Measurements from ENCODE around the gene MAMDC2. TPM values are rescaled to one million over a fixed set of nuclear protein-coding genes. Genes with fewer than 3 reads are reported as not detected.
"Not testable (repeated sequence)": the region's sequence is repeated elsewhere in the genome, so short reads cannot be mapped to it uniquely, and the experiment has no call there.

The MAMDC2 gene
- total RNA-seq, 1 experiment from 2014 or later: 1.2 TPM

DNA sequence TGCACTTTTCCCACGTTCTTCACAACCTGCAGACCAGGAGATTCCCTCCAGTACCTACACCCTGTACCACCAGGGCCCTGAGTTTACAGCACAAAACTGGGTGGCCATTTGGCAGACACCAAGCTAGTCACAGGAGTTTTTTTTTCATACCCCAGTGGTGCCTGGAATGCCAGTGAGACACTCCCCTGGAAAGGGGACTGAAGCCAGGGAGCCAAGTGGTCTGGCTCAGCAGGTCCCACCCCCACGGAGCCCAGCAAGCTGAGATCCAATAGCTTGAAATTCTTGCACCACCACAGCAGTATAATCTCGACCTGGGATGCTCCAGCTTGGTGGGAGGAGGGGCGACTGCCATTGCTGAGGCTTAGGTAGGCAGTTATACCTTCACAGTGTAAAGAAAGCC is 188.8 kb downstream of the MAMDC2 start:
- ChIA-PET CTCF (no interaction called here), RAD21 (ENCODE audit: low non-redundant PET in 1 of 2, low total read pairs in 2 of 2, uncharacterized antibody in 2 of 2, unreplicated experiment in 2 of 2) (interaction anchor here in 1 of 2 experiments (1.0 kb wide), 1 partner anchor 370 kb away, joined by 4 read pairs; no protein-coding TSS in a partner anchor), POLR2A (no interaction called here)
- Histone ChIP-seq H3K4me1 (ENCODE audit: control insufficient read depth in 1 of 2, insufficient read depth in 2 of 2, low read length in 2 of 2) (no peaks in the 10 kb centered on the region), H2AFZ (ENCODE audit: low read depth, low read length, poor library complexity, severe bottlenecking) (no peak overlapping the region), H3K27ac (ENCODE audit: low read depth, low read length) (no peak overlapping the region), H3K9ac (ENCODE audit: low read length) (no peak overlapping the region), H4K20me1 (ENCODE audit: insufficient read depth) (no peaks in the 10 kb centered on the region), H3K27me3 (ENCODE audit: insufficient read depth, low read length) (no peaks in the 10 kb centered on the region), H3K4me3 (replicated peaks in 1 of 2; ENCODE audit: low read depth in 1 of 2, low read length in 2 of 2) (no peak overlapping the region), H3K9me2 (ENCODE audit: insufficient read depth) (no peaks in the 10 kb centered on the region), H3K4me2 (ENCODE audit: low read length) (no peak overlapping the region), H3K36me3 (ENCODE audit: control insufficient read depth in 1 of 2, insufficient read depth in 2 of 2, low read length in 2 of 2) (no peaks in the 10 kb centered on the region), H3K9me3 (ENCODE audit: control insufficient read depth in 1 of 2, insufficient read depth in 1 of 2, low read depth in 1 of 2, low read length in 2 of 2) (no peaks in the 10 kb centered on the region), H3K79me2 (ENCODE audit: insufficient read depth, low read length) (no peaks in the 10 kb centered on the region)
- BruUV-seq (replicated peaks): no TSS peak
- DNase-seq (ENCODE audit: low read depth, low spot score): no peak
- intact Hi-C loops (cut with micrococcal nuclease): no loop called here
- TF ChIP-seq POLR2A (IDR thresholded peaks at IDR 0.05; ENCODE audit: borderline replicate concordance, extremely low read depth, insufficient read depth, insufficient read length): no peak
- TF ChIP-seq, protein P1, sequence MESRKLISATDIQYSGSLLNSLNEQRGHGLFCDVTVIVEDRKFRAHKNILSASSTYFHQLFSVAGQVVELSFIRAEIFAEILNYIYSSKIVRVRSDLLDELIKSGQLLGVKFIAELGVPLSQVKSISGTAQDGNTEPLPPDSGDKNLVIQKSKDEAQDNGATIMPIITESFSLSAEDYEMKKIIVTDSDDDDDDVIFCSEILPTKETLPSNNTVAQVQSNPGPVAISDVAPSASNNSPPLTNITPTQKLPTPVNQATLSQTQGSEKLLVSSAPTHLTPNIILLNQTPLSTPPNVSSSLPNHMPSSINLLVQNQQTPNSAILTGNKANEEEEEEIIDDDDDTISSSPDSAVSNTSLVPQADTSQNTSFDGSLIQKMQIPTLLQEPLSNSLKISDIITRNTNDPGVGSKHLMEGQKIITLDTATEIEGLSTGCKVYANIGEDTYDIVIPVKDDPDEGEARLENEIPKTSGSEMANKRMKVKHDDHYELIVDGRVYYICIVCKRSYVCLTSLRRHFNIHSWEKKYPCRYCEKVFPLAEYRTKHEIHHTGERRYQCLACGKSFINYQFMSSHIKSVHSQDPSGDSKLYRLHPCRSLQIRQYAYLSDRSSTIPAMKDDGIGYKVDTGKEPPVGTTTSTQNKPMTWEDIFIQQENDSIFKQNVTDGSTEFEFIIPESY (IDR thresholded peaks at IDR 0.05; ENCODE audit: extremely low read depth, insufficient replicate concordance, low read length): no peak
- no peak for ATAC-seq

DNA sequence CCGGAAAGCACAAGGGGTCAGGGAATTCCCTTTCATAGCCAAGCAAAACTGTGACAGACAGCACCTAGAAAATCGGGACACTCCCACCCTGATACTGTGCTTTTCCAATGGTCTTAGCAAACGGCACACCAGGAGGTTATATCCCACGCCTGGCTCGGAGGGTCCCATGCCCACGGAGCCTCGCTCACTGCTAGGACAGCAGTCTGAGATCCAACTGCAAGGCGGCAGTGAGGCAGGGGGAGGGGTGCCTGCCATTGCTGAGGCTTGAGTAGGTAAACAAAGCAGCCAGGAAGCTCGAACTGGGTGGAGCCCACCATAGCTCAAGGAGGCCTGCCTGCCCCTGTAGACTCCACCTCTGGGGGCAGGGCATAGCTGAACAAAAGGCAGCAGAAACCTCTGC is 190.6 kb downstream of the MAMDC2 start:
- DNase-seq (ENCODE audit: low read depth, low spot score); BruUV-seq (replicated peaks); H3K36me3 ChIP-seq (ENCODE audit: control insufficient read depth in 1 of 2, insufficient read depth in 2 of 2, low read length in 2 of 2); H2AFZ ChIP-seq (ENCODE audit: low read depth, low read length, poor library complexity, severe bottlenecking); H3K27ac ChIP-seq (ENCODE audit: low read depth, low read length); H3K79me2 ChIP-seq (ENCODE audit: insufficient read depth, low read length); H3K9ac ChIP-seq (ENCODE audit: low read length); H3K4me1 ChIP-seq (ENCODE audit: control insufficient read depth in 1 of 2, insufficient read depth in 2 of 2, low read length in 2 of 2); ATAC-seq; intact Hi-C loops (cut with micrococcal nuclease); POLR2A ChIA-PET; H3K27me3 ChIP-seq (ENCODE audit: insufficient read depth, low read length); CTCF ChIA-PET; H3K9me3 ChIP-seq (ENCODE audit: control insufficient read depth in 1 of 2, insufficient read depth in 1 of 2, low read depth in 1 of 2, low read length in 2 of 2); H4K20me1 ChIP-seq (ENCODE audit: insufficient read depth); H3K4me3 ChIP-seq (replicated peaks in 1 of 2; ENCODE audit: low read depth in 1 of 2, low read length in 2 of 2); H3K9me2 ChIP-seq (ENCODE audit: insufficient read depth); RAD21 ChIA-PET (ENCODE audit: low non-redundant PET in 1 of 2, low total read pairs in 2 of 2, uncharacterized antibody in 2 of 2, unreplicated experiment in 2 of 2); H3K4me2 ChIP-seq (ENCODE audit: low read length): not testable (repeated sequence)

DNA sequence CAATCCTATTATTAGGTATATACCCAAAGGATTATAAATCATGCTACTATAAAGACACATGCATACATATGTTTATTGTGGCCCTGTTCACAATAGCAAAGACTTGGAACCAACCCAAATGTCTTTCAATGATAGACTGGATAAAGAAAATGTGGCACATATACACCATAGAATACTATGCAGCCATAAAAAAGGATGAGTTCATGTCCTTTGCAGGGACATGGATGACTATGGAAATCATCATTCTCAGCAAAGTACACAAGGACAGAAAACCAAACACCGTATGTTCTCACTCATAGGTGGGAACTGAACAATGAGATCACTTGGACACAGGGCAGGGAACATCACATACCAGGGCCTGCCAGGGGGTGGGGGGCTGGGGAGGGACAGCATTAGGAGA is 202.3 kb downstream of the MAMDC2 start:
- H3K4me1 ChIP-seq (ENCODE audit: control insufficient read depth in 1 of 2, insufficient read depth in 2 of 2, low read length in 2 of 2); H3K9ac ChIP-seq (ENCODE audit: low read length); H2AFZ ChIP-seq (ENCODE audit: low read depth, low read length, poor library complexity, severe bottlenecking); ATAC-seq; H3K36me3 ChIP-seq (ENCODE audit: control insufficient read depth in 1 of 2, insufficient read depth in 2 of 2, low read length in 2 of 2); BruUV-seq (replicated peaks); RAD21 ChIA-PET (ENCODE audit: low non-redundant PET in 1 of 2, low total read pairs in 2 of 2, uncharacterized antibody in 2 of 2, unreplicated experiment in 2 of 2); H3K79me2 ChIP-seq (ENCODE audit: insufficient read depth, low read length); H3K27ac ChIP-seq (ENCODE audit: low read depth, low read length); H3K27me3 ChIP-seq (ENCODE audit: insufficient read depth, low read length); H3K4me3 ChIP-seq (replicated peaks in 1 of 2; ENCODE audit: low read depth in 1 of 2, low read length in 2 of 2); H3K4me2 ChIP-seq (ENCODE audit: low read length); H3K9me2 ChIP-seq (ENCODE audit: insufficient read depth); H3K9me3 ChIP-seq (ENCODE audit: control insufficient read depth in 1 of 2, insufficient read depth in 1 of 2, low read depth in 1 of 2, low read length in 2 of 2); CTCF ChIA-PET; intact Hi-C loops (cut with micrococcal nuclease); POLR2A ChIA-PET; H4K20me1 ChIP-seq (ENCODE audit: insufficient read depth); DNase-seq (ENCODE audit: low read depth, low spot score): not testable (repeated sequence)

All from HCT116 (cell line).